T-cell (primary cell): ENCODE measurements around the gene AHNAK. TPM values are rescaled to one million over a fixed set of nuclear protein-coding genes. Genes with fewer than 3 reads are reported as not detected.
A peak's percentile ranks its signal among the peaks of the same experiment; 100 is the strongest.
"Not testable (repeated sequence)": the region's sequence is repeated elsewhere in the genome, so short reads cannot be mapped to it uniquely, and the experiment has no call there.

Experiments
- ATAC-seq, 4 experiments: fragments of 200-7000 bp in 3 of 4; fragments of 150-1000 bp in 1 of 4; cut with Tn5 transposase; replicated peaks in 1 of 4; 1 replicate in 3 of 4; 2 replicates in 1 of 4; pipeline ENCODE4 v1.10.0; 2021; ENCODE audit warnings: moderate library complexity in 3 of 4, mild to moderate bottlenecking in 2 of 4, moderate number of reproducible peaks in 1 of 4
- CTCF ChIA-PET, 2 donors: fragments of 300-600 bp; sonication (Branson Sonifier 250); formaldehyde crosslinking; loops; one replicate each; lab custom pipeline; 2022; ENCODE audit warnings: antibody characterized with exemption in 2 of 2; lab: Charles Lee
- POLR2A ChIA-PET, 2 donors: fragments of 300-600 bp; sonication (Branson Sonifier 250); formaldehyde crosslinking; loops; one replicate each; lab custom pipeline; 2022; ENCODE audit warnings: antibody characterized with exemption in 2 of 2; lab: Charles Lee
- DNase-seq, 35 experiments: peaks; one replicate each; pipeline versions ENCODE4 v3.0.0 to v3.0.0-alpha.2; 2013 to 2023
- H3K27ac ChIP-seq: one replicate; pipeline ENCODE4 v1.5.1; 2013; ENCODE audit warnings: low read length
- H3K27me3 ChIP-seq, 2 experiments: replicated peaks in 1 of 2; 1 replicate in 1 of 2; 2 replicates in 1 of 2; pipeline versions ENCODE4 v1.6.1 to v1.7.0; 2013; ENCODE audit warnings: low read length in 1 of 2, mixed read lengths in 1 of 2; ENCODE audit not compliant: control insufficient read depth in 2 of 2, insufficient read depth in 2 of 2; ENCODE audit errors: extremely low read depth in 1 of 2
- H3K36me3 ChIP-seq, 2 donors: 1 replicate in 1 of 2; 2 replicates in 1 of 2; pipeline versions ENCODE4 v1.6.1 to v1.7.0; 2013; ENCODE audit warnings: low read length in 1 of 2; ENCODE audit not compliant: control insufficient read depth in 2 of 2, insufficient read depth in 1 of 2; ENCODE audit errors: extremely low read depth in 1 of 2
- H3K4me1 ChIP-seq, 2 experiments: 1 replicate in 1 of 2; 2 replicates in 1 of 2; pipeline versions ENCODE4 v1.6.1 to v1.7.0; 2013; ENCODE audit warnings: low read length in 2 of 2, mixed read lengths in 1 of 2; ENCODE audit not compliant: insufficient read depth in 2 of 2, control insufficient read depth in 1 of 2; ENCODE audit errors: extremely low read depth in 1 of 2
- H3K4me3 ChIP-seq, 2 donors: 1 replicate in 1 of 2; 2 replicates in 1 of 2; pipeline versions ENCODE4 v1.5.1 to v1.7.0; 2013; ENCODE audit warnings: mild to moderate bottlenecking in 2 of 2, low read length in 1 of 2, moderate library complexity in 1 of 2; ENCODE audit not compliant: control insufficient read depth in 1 of 2; ENCODE audit errors: extremely low read depth in 1 of 2
- H3K9me3 ChIP-seq: 2 replicates; pipeline ENCODE4 v1.7.0; 2013
- H3K27ac Mint-ChIP-seq, 2 donors: one replicate each; pipeline ENCODE4 v1.8.0; 2020 to 2021; ENCODE audit warnings: mild to moderate bottlenecking in 2 of 2, mixed read lengths in 2 of 2
- H3K27me3 Mint-ChIP-seq, 2 donors: one replicate each; pipeline ENCODE4 v1.8.0; 2021 to 2022; ENCODE audit warnings: mixed read lengths in 2 of 2
- H3K36me3 Mint-ChIP-seq: one replicate; pipeline ENCODE4 v1.8.0; 2021; ENCODE audit warnings: mixed read lengths
- H3K4me1 Mint-ChIP-seq, 3 donors: one replicate each; pipeline ENCODE4 v1.8.0; 2020 to 2022; ENCODE audit warnings: mixed read lengths in 3 of 3, mild to moderate bottlenecking in 1 of 3
- H3K4me3 Mint-ChIP-seq, 3 donors: one replicate each; pipeline ENCODE4 v1.8.0; 2020 to 2022; ENCODE audit warnings: mild to moderate bottlenecking in 3 of 3, mixed read lengths in 3 of 3, moderate library complexity in 3 of 3
- H3K9me3 Mint-ChIP-seq, 3 donors: one replicate each; pipeline ENCODE4 v1.8.0; 2020 to 2022; ENCODE audit warnings: mixed read lengths in 3 of 3
- WGBS: methylation state at CpG from one replicate; pipeline ENCODE4 v1.1.5; 2013; ENCODE audit warnings: missing lambda C conversion rate; ENCODE audit not compliant: insufficient coverage; 5-methylcytosine and 5-hydroxymethylcytosine counted together
- total RNA-seq, 35 experiments: library from RNA in 6 of 35; stranded (reverse) in 6 of 35; fragments of 120-200 nt in 1 of 35; gene quantifications; one replicate each; pipeline versions ENCODE4 v1.2.1 to v1.2.4 and lab custom pipeline; 2013 to 2026

The AHNAK gene
- total RNA-seq, 5 donors from 2014 or later (not counting 1 experiment from before 2014, with no cell fraction given), result 267 to 636 (median 395) TPM

GRCh38 chr11:62574363-62575071 is 27.9 kb upstream of the AHNAK start:
- no peaks in the 10 kb centered on the region for H3K27me3 ChIP-seq
- peak overlapping the region; percentile 80 to 92 for H3K4me3 ChIP-seq
- ATAC-seq, result peak; percentile 4 to 16 (median 10)
- Mint-ChIP-seq H3K9me3 (no peaks in the 10 kb centered on the region), H3K4me3 (peak overlapping the region; percentile 95 to 97 (median 97)), H3K36me3 (peaks cover 42% of the 10 kb centered on the region), H3K27me3 (no peaks in the 10 kb centered on the region), H3K4me1 (peaks cover 53 to 56% (median 54%) of the 10 kb centered on the region in 3 donors), H3K27ac (peak overlapping the region; percentile 91 to 97)
- DNase-seq, result peak in 1 of 35 experiments; percentile 39
- H3K27ac ChIP-seq, result peak overlapping the region; percentile 48
- 0% methylated on average over 30 of the region's 33 CpGs for WGBS
- POLR2A ChIA-PET, result interaction anchor here in 1 of 2 donors (0.6 to 1.5 kb wide), 16 partner anchors 15 to 280 kb away, joined by 3 to 28 read pairs (median 4); partner anchors contain the start of genes C11orf98, CSKMT, GANAB and HNRNPUL2
- CTCF ChIA-PET, result interaction anchor here (0.6 to 1.9 kb wide), 18 partner anchors 14 to 282 kb away, joined by 3 to 27 read pairs (median 5); partner anchors contain the start of genes C11orf98 (in 1 of the 2), CSKMT (in 1 of the 2) and TUT1 (in 1 of the 2)
- H3K9me3 ChIP-seq, result no peaks in the 10 kb centered on the region
- peaks cover 11 to 43% of the 10 kb centered on the region in 2 experiments for H3K4me1 ChIP-seq
- peaks cover 20 to 61% of the 10 kb centered on the region in 2 donors for H3K36me3 ChIP-seq

GRCh38 chr11:62573592-62574362 is 27.2 kb upstream of the AHNAK start, which contains the start of gene EEF1G:
Gene EEF1G (minus strand): TSS chr11:62573891. CDS start chr11:62573842, 49 bp downstream.
- H3K36me3 ChIP-seq, result peaks cover 19 to 55% of the 10 kb centered on the region in 2 donors
- ATAC-seq (peak; percentile 93 to 96 (median 94)), DNase-seq (peak; percentile 91 to 100 (median 98))
- H3K4me3 ChIP-seq, result peak within 1 kb of the TSS; percentile 88 to 92
- H3K9me3 ChIP-seq, result no peaks in the 10 kb centered on the region
- peaks cover 55 to 56% (median 56%) of the 10 kb centered on the region in 3 donors for H3K4me1 Mint-ChIP-seq
- peaks cover 43% of the 10 kb centered on the region for H3K36me3 Mint-ChIP-seq
- WGBS, result 0% methylated on average over 39 of the region's 46 CpGs
- peak within 1 kb of the TSS; percentile 95 to 97 (median 97) for H3K4me3 Mint-ChIP-seq
- POLR2A ChIA-PET, result interaction anchor here in 1 of 2 donors (0.6 to 1.5 kb wide), 17 partner anchors 14 to 281 kb away, joined by 3 to 28 read pairs (median 4); partner anchors contain the start of genes C11orf98, CSKMT, GANAB and HNRNPUL2
- H3K27ac ChIP-seq, result peak within 1 kb of the TSS; percentile 76
- CTCF ChIA-PET, result interaction anchor here (0.6 to 1.9 kb wide), 17 partner anchors 13 to 283 kb away, joined by 3 to 27 read pairs (median 5); partner anchors contain the start of genes C11orf98 (in 1 of the 2), CSKMT (in 1 of the 2) and TUT1 (in 1 of the 2)
- H3K27me3 Mint-ChIP-seq, result no peaks in the 10 kb centered on the region
- peaks cover 11 to 43% of the 10 kb centered on the region in 2 experiments for H3K4me1 ChIP-seq
- no peaks in the 10 kb centered on the region for H3K27me3 ChIP-seq
- H3K27ac Mint-ChIP-seq, result peak within 1 kb of the TSS; percentile 91 to 97
- no peaks in the 10 kb centered on the region for H3K9me3 Mint-ChIP-seq

- Histone ChIP-seq H3K4me3 (peak overlapping the region; percentile 88 to 92), H3K9me3 (no peaks in the 10 kb centered on the region), H3K27ac (peak overlapping the region; percentile 76), H3K27me3 (no peaks in the 10 kb centered on the region), H3K36me3 (peaks cover 12 to 56% of the 10 kb centered on the region in 2 donors), H3K4me1 (peaks cover 11 to 43% of the 10 kb centered on the region in 2 experiments)
- POLR2A ChIA-PET, result interaction anchor here in 1 of 2 donors (0.6 to 1.9 kb wide), 17 partner anchors 15 to 282 kb away, joined by 3 to 28 read pairs (median 4); partner anchors contain the start of genes C11orf98, CSKMT, TUT1 and UBXN1
- WGBS, result 0% methylated on average over 20 of the region's 33 CpGs
- Mint-ChIP-seq H3K4me3 (peak overlapping the region; percentile 95 to 97 (median 97)), H3K9me3 (no peaks in the 10 kb centered on the region), H3K27me3 (no peaks in the 10 kb centered on the region), H3K4me1 (peaks cover 55 to 58% (median 56%) of the 10 kb centered on the region in 3 donors), H3K36me3 (peaks cover 45% of the 10 kb centered on the region), H3K27ac (peak overlapping the region; percentile 91 to 97)
- DNase-seq (peak in 5 of 35 experiments; percentile 29 to 61 (median 34)), ATAC-seq (peak in 1 of 4 experiments; percentile 5)
- CTCF ChIA-PET, result interaction anchor here in 1 of 2 donors (0.8 to 1.9 kb wide), 13 partner anchors 13 to 179 kb away, joined by 3 to 27 read pairs (median 5); partner anchors contain the start of genes C11orf98, CSKMT and TUT1
Measured at GRCh38 chr11:62573006-62573591, 26.5 kb upstream of the AHNAK start.

- no CpG with 5 or more reads among the region's 12 CpGs for WGBS
Measured at GRCh38 chr11:62572431-62572830, 25.8 kb upstream of the AHNAK start.

GRCh38 chr11:62571493-62571892 is 24.9 kb upstream of the AHNAK start:
- CTCF ChIA-PET, result interaction anchor here (0.5 to 1.9 kb wide), 2 partner anchors 145 to 147 kb away, joined by 6 to 8 read pairs; no protein-coding TSS in a partner anchor
- H3K27ac ChIP-seq, ATAC-seq: not testable (repeated sequence)

More at GRCh38 chr11:62572431-62572830, 25.8 kb upstream of the AHNAK start:
- Histone ChIP-seq H3K27ac (peak overlapping the region; percentile 76), H3K27me3 (no peaks in the 10 kb centered on the region), H3K36me3 (peaks cover 11 to 59% of the 10 kb centered on the region in 2 donors), H3K9me3 (no peaks in the 10 kb centered on the region), H3K4me3 (peak overlapping the region; percentile 88 to 92), H3K4me1 (peaks cover 11 to 47% of the 10 kb centered on the region in 2 experiments)
- H3K27me3 Mint-ChIP-seq, result no peaks in the 10 kb centered on the region
- DNase-seq, result no peak
- peaks cover 46% of the 10 kb centered on the region for H3K36me3 Mint-ChIP-seq
- peak overlapping the region; percentile 95 to 97 (median 97) for H3K4me3 Mint-ChIP-seq
- peak overlapping the region; percentile 91 to 97 for H3K27ac Mint-ChIP-seq
- no peak for ATAC-seq
- ChIA-PET POLR2A (interaction anchor here (1.0 to 1.9 kb wide), 5 partner anchors 15 to 93 kb away, joined by 3 to 8 read pairs (median 5); partner anchors contain the start of gene TUT1 (in 1 of the 2)), CTCF (interaction anchor here in 1 of 2 donors (0.6 to 1.2 kb wide), 3 partner anchors 12 to 148 kb away, joined by 3 to 4 read pairs (median 3); no protein-coding TSS in a partner anchor)
- H3K4me1 Mint-ChIP-seq, result peaks cover 57 to 60% (median 58%) of the 10 kb centered on the region in 3 donors
- no peaks in the 10 kb centered on the region for H3K9me3 Mint-ChIP-seq

More at GRCh38 chr11:62571493-62571892, 24.9 kb upstream of the AHNAK start:
- POLR2A ChIA-PET, result interaction anchor here in 1 of 2 donors (1.9 kb wide), 1 partner anchor 14 kb away, joined by 5 read pairs; no protein-coding TSS in a partner anchor
- Mint-ChIP-seq H3K36me3 (peaks cover 45% of the 10 kb centered on the region), H3K27ac (peak overlapping the region; percentile 29 to 97), H3K4me1 (peaks cover 63 to 67% (median 64%) of the 10 kb centered on the region in 3 donors), H3K4me3 (peak overlapping the region in 2 of 3 donors; percentile 4 to 95)
- not testable (repeated sequence) for H3K4me3 ChIP-seq, H3K9me3 ChIP-seq, H3K27me3 Mint-ChIP-seq, H3K27me3 ChIP-seq, H3K9me3 Mint-ChIP-seq, DNase-seq
- WGBS, result 90% methylated on average over 3 of the region's 5 CpGs
- peaks cover 11 to 49% of the 10 kb centered on the region in 2 experiments for H3K4me1 ChIP-seq
- peaks cover 12 to 59% of the 10 kb centered on the region in 2 donors for H3K36me3 ChIP-seq
